Measurements from ENCODE around the gene VGF.

VGF gene

GRCh38 chr7:101172854-101173751, 7.7 kb upstream of the VGF start:
- no peak for TF ChIP-seq CTCF (IDR thresholded peaks at IDR 0.05)
- no peak for TF ChIP-seq ZFX (IDR thresholded peaks at IDR 0.05; ENCODE audit: borderline replicate concordance)
- H3K27ac ChIP-seq = peak overlapping the region; percentile 86

DNA sequence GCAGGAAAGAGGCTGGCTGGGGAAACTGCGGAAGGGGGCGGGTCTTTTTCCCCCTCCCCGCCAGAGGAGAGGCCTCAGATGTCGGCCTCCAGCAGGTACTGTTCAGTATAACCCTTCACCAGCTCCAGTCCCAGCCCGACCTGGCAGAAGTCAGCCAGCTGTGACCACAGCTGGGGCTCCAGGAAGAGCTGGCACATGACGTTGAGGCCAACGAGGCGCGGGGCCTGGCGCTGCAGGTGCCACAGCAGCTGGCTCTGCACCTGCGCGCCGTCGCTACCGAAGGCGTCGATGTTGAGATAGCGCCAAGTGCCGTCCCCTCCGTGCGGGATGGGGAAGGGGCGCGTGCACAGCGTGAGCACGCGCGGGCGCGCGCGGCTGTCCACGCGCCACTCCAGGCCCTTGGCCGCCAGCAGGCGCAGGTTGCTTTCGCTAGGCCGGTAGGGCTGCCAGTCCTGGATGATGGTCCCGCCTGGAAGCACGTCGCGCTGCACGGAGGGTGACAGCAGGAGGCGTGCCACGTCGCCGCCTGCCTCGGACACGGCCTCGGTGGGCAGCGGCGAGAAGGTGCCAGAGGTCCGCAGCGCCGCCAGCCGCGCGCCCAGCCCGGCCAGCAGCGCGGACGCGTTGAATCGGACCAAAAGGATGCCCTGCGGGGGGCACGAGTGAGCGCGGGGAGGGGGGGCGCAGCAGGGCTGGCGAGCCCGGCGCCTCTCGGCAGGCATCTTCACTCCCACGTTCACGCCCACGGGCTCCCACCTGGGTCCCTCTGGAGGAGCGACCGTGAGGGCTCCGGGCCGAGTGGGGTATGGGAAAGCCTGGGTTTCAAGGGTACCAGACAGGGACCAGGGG, 6.9 kb upstream of the VGF start:
- TF ChIP-seq ZFX (IDR thresholded peaks at IDR 0.05; ENCODE audit: borderline replicate concordance) (no peak), CTCF (IDR thresholded peaks at IDR 0.05) (peak; percentile 67)
- peak overlapping the region; percentile 86 for H3K27ac ChIP-seq

DNA sequence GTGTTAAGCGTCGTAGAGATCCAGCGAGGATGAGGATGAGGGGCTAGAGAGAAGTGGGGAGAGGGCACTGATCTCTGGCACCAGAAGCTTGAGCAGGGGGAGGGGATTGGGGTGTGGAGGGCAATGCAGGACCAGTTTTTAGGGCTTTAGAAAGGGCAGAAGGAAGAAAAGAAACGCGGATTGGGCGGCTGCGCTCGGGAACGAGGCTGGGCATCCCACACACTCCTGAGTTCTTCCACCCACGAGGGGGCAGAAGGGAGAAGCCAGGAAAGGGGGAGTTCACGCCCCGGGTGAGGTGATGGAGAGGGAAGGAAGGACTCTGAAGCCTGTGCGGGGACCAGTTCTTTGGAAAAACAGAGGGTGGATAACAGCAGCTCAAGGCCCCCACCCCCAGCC, 6.1 kb upstream of the VGF start:
- H3K27ac ChIP-seq = 0 out of 2 replicates have a peak overlapping the region, but pooled peaks have one; percentile 8
- TF ChIP-seq CTCF (IDR thresholded peaks at IDR 0.05) (no peak), ZFX (IDR thresholded peaks at IDR 0.05; ENCODE audit: borderline replicate concordance) (no peak)

- H3K27ac ChIP-seq = 0 out of 2 replicates have a peak overlapping the region, but pooled peaks have one; percentile 8
- TF ChIP-seq ZFX (IDR thresholded peaks at IDR 0.05; ENCODE audit: borderline replicate concordance) (no peak), CTCF (IDR thresholded peaks at IDR 0.05) (no peak)
These were observed 5.5 kb upstream of the VGF start for GRCh38 chr7:101170617-101171441.

DNA sequence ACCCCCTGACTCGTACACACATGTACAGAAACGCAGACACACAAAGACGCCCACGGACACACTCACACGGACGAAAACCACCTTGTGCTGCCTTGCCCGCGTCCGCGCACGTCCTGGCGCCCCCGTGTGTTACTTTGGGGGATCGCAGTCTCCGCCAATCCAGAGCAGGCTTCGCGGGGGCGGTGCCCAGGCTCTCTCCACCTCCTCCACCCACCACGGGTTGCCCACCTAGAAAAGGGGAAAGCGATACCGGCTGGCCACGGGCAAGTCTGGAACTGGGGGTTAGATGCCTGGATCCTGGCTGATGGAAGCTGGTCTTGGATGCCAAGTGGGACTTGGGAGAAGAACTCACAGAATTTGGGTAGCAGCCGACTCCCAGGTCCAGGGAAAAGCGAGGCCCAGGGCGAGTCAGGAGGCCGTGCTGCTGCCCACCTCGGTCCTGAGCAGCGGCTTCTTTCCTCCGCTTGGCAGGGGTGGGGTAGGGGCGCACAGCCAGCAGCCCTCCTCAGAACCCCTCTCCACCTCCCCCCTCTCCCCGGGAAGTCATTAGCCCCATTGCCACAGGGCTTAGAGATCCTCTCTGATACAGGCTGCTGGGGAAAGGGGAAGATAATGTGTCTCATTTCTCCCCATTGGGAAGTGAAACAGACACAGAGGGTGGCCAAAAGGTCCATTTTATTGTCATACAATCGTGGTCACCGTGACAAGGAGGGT, 4.6 kb upstream of the VGF start:
- TF ChIP-seq CTCF (IDR thresholded peaks at IDR 0.05) = peak; percentile 100
- no peak for TF ChIP-seq ZFX (IDR thresholded peaks at IDR 0.05; ENCODE audit: borderline replicate concordance)
- H3K27ac ChIP-seq = peak overlapping the region; percentile 38

DNA sequence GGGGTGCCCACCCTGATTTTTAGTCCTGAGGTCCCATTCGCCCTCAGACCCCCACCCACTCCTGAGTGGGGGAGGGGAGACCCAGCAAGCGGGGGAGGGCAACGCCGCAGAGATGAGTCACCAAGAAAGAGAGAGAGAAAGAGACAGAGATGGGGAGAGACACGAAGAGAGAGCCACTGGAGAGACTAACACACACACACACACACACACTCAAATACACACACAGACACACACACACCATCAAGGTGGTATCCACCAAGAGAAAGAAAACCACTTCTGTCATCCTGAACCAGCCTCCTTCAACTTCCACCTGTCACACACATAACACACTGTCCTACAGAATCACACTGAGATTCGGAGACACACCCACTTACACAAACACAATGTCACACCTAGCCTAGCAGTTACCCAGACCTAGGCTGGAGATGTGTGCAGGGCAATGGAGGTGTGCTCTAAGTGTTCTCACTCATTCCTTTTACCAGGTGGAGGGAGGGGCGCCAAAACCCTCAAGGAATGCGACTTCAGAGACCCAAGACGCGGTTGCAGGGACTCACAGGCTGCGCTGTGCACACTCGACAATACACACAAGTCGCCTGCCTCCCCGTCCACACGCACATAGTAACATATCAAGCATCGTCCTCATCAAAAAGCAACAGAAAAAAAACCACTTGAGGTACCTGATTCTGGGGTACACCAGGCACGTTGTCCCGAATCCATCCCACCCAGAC, 3.9 kb upstream of the VGF start:
- no peak for TF ChIP-seq CTCF (IDR thresholded peaks at IDR 0.05)
- TF ChIP-seq ZFX (IDR thresholded peaks at IDR 0.05; ENCODE audit: borderline replicate concordance) = no peak
- peak overlapping the region; percentile 38 for H3K27ac ChIP-seq
